ENCODE measurements around the gene LOXHD1.

DNA sequence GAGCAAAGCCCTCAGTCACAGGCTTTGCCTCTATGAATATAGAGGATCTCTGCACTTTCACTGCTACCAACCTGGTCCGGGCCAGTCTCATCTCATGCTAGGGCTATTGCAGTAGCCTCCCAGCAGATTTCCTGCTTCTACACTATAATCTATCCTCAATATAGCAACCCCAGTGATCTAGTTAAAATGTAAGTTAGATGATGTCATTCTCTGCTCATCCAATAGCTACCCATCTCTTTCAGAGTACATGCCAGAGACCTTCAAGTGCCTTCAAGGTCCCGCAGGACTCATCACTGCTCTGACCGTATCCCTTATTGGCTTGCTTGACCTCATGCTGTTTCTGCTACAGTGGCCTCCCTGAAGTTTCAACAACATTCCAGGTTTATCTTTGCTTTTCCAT is 186.3 kb downstream of the LOXHD1 start:
- no peak for TF ChIP-seq POLR2A (IDR thresholded peaks at IDR 0.05)
- TF ChIP-seq POLR2AphosphoS5 (IDR thresholded peaks at IDR 0.05): no peak
